Testis (tissue), 2 donors: ENCODE measurements around the gene MTCL1.

ENCODE experiments used
- CTCF ChIP-seq, 3 experiments: fragments of 450-650 bp in 2 of 3; fragments of 200-600 bp in 1 of 3; sonication (generic) in 1 of 3; IDR thresholded peaks; one replicate each; pipeline ENCODE4 v1.5.1; 2016 to 2019; ENCODE audit warnings: antibody characterized with exemption in 3 of 3, mild to moderate bottlenecking in 2 of 3, moderate library complexity in 1 of 3
- POLR2A ChIP-seq: fragments of 450-650 bp; IDR thresholded peaks from one replicate; pipeline ENCODE4 v1.6.1; 2017; ENCODE audit warnings: antibody characterized with exemption, mild to moderate bottlenecking, moderate library complexity

GRCh38 chr18:8657050-8657820, 48.1 kb upstream of the MTCL1 start:
- TF ChIP-seq CTCF (IDR thresholded peaks at IDR 0.05) (no peak), POLR2A (no peak)
